COLO668 (cell line): ENCODE data around the gene MIGA2.

Experiments used
- DNase-seq: peaks from one replicate; lab custom pipeline; 2025; ENCODE audit not compliant: unreplicated experiment; lab: John Stamatoyannopoulos, UW

Gene MIGA2

GRCh38 chr9:129118799-129119198 is 82.4 kb downstream of the MIGA2 start:
- DNase-seq, result no peak

- no peak for DNase-seq
Observed at GRCh38 chr9:129121483-129121882, 85.1 kb downstream of the MIGA2 start.
